ENCODE data around the gene ARID3C. TPM values are rescaled to one million over a fixed set of nuclear protein-coding genes. Genes with fewer than 3 reads are reported as not detected.

Gene ARID3C
- total RNA-seq, 4 donors from 2014 or later: 0.23 to 0.34 TPM; not detected in 2

GRCh38 chr9:34588671-34589635, 39.9 kb downstream of the ARID3C start:
- TF ChIP-seq CTCF (IDR thresholded peaks at IDR 0.05): no peak
- no peak for TF ChIP-seq POLR2A (IDR thresholded peaks at IDR 0.05)
- 3 to 4% methylated on average over 42 to 49 of the region's 86 CpGs for WGBS, 2 donors
- intact Hi-C loops (cut with DNase I; ENCODE audit: low total_unique reads): no loop called here
- no peak for DNase-seq (ENCODE audit: low spot score in 2 of 2)
- peak overlapping the region; percentile 44 for H3K4me3 ChIP-seq (ENCODE audit: low read depth, poor library complexity, severe bottlenecking)

GRCh38 chr9:34587271-34587670, 41.6 kb downstream of the ARID3C start:
- no peak overlapping the region for H3K4me3 ChIP-seq (ENCODE audit: low read depth, poor library complexity, severe bottlenecking)
- 60 to 76% methylated on average over 2 of the region's 2 CpGs for WGBS, 2 donors
- DNase-seq (ENCODE audit: low spot score in 2 of 2): no peak
- intact Hi-C loops (cut with DNase I; ENCODE audit: low total_unique reads): no loop called here
- no peak for TF ChIP-seq CTCF (IDR thresholded peaks at IDR 0.05)
- TF ChIP-seq POLR2A (IDR thresholded peaks at IDR 0.05): no peak

DNA sequence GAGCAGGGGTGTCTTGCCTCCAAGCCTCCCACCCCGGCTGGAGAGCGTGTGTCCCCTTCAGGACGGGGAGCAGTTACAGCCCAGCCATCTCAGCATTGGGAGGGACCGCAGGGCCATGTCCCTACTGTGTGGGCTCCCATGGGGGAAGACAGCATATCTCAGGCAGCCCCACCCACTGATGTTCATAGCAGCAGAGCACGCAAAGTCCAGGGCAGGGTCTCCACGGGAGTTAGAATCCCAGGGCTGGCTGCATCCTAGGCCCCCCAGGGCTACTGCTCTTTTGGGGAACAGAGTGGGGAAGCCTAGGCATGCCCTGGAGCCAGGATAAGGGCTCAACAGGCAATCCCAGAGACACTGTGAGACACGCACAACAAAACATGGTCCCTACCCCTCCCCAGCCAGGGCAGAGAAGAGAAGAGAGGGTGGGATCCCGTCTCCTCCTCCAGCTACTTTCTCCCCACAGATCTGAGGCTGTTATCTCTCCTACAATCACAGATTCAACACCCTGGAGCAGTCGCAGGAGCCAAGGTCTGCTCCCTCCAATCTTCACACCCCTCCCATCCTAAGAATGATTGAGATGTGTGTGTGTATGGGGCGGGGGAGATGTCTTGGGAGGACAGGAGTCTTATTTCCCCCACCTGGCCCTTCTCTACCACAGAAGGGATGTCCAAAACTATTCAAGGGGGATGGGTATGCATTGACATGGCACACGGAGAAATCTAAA, 42.8 kb downstream of the ARID3C start:
- WGBS, 2 donors: 50 to 51% methylated on average over 8 to 9 of the region's 11 CpGs
- intact Hi-C loops (cut with DNase I; ENCODE audit: low total_unique reads): no loop called here
- H3K4me3 ChIP-seq (ENCODE audit: low read depth, poor library complexity, severe bottlenecking): no peak overlapping the region
- no peak for DNase-seq (ENCODE audit: low spot score in 2 of 2)
- TF ChIP-seq CTCF (IDR thresholded peaks at IDR 0.05): no peak
- TF ChIP-seq POLR2A (IDR thresholded peaks at IDR 0.05): no peak

DNA sequence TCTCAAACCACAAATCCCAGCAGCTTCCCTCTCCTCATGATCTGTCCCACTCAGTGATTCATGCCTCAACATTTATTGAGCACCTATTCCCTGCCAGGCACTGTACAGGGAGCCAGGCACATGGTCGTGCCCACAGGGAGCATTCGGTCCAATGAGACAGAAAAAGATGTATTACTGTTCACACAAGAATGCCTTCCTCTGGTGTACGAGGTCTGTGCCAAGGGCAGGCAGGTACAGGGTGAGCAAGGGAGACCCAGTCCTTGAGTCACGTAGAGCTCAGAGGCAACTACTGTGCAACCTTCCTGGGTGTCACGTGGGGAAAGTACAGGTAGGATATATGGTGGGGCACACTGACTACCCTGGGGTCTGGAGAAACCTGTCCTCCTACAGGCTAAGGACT, 43.9 kb downstream of the ARID3C start:
- WGBS, 2 donors: 56 to 76% methylated on average over 5 of the region's 5 CpGs
- TF ChIP-seq POLR2A (IDR thresholded peaks at IDR 0.05) (no peak), CTCF (IDR thresholded peaks at IDR 0.05) (no peak)
- intact Hi-C loops (cut with DNase I; ENCODE audit: low total_unique reads): no loop called here
- no peak overlapping the region for H3K4me3 ChIP-seq (ENCODE audit: low read depth, poor library complexity, severe bottlenecking)
- no peak for DNase-seq (ENCODE audit: low spot score in 2 of 2)

DNA sequence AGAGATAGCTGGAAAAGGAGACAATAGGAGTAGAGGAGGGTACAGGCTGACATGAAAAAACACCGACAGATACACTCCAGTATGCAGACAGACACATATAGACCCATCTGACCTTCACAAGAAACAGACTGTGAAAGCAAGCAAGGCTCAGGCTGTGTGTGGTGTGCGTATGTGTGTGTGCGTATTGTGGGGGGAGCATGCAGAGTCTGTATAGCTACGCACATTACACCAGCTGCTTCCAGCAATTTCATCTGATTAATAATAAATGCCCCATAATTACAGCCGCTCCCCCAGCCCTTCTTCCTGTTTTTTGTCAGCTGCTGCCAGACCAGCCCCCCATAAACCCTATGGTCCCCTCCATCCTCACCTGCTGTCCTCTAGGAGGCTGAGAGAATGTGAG, 46.1 kb downstream of the ARID3C start:
- DNase-seq (ENCODE audit: low spot score in 2 of 2): no peak
- WGBS, 2 donors: 80 to 92% methylated on average over 5 of the region's 5 CpGs
- no peak overlapping the region for H3K4me3 ChIP-seq (ENCODE audit: low read depth, poor library complexity, severe bottlenecking)
- TF ChIP-seq POLR2A (IDR thresholded peaks at IDR 0.05) (no peak), CTCF (IDR thresholded peaks at IDR 0.05) (no peak)
- intact Hi-C loops (cut with DNase I; ENCODE audit: low total_unique reads): no loop called here
